HepG2 (cell line): Measurements from ENCODE around the gene VIT. TPM values are rescaled to one million over a fixed set of nuclear protein-coding genes. Genes with fewer than 3 reads are reported as not detected.

ENCODE experiments used
- ATF5 ChIP-seq: sonication (generic); formaldehyde crosslinking; IDR thresholded peaks from 2 replicates; pipeline ENCODE4 v1.4.0; 2020; ENCODE audit warnings: mild to moderate bottlenecking, low read depth, missing genetic modification reagents
- CREB1 ChIP-seq, 2 experiments: fragments of 450-650 bp in 1 of 2; IDR thresholded peaks; 2 replicates each; pipeline ENCODE4 v1.6.1; 2016 to 2017; ENCODE audit warnings: control low read depth in 1 of 2, mild to moderate bottlenecking in 1 of 2, missing compliant biosample characterization in 1 of 2, missing genetic modification characterization in 1 of 2
- GLMP ChIP-seq: sonication (generic); formaldehyde crosslinking; IDR thresholded peaks from 2 replicates; pipeline ENCODE4 v1.9.0; 2021; ENCODE audit warnings: missing genetic modification reagents, mild to moderate bottlenecking, borderline replicate concordance
- MAFF ChIP-seq: IDR thresholded peaks from 2 replicates; pipeline ENCODE4 v1.6.1; 2011; ENCODE audit warnings: low read depth, low read length, improper control_type of control experiment
- MAFK ChIP-seq, 2 experiments: IDR thresholded peaks in 1 of 2; conservative IDR thresholded peaks in 1 of 2; 2 replicates each; pipeline ENCODE4 v1.6.1; 2011; ENCODE audit warnings: improper control_type of control experiment in 2 of 2, low read length in 2 of 2
- MLXIP ChIP-seq: sonication (generic); formaldehyde crosslinking; IDR thresholded peaks from 2 replicates; pipeline ENCODE4 v1.9.0; 2021; ENCODE audit warnings: missing genetic modification reagents, borderline replicate concordance
- ZMAT3 ChIP-seq: sonication (generic); formaldehyde crosslinking; conservative IDR thresholded peaks from 2 replicates; pipeline ENCODE4 v1.7.0; 2021; ENCODE audit warnings: missing genetic modification reagents
- ZNF17 ChIP-seq: sonication (generic); formaldehyde crosslinking; IDR thresholded peaks from 2 replicates; pipeline ENCODE4 v1.5.0; 2020; ENCODE audit warnings: mild to moderate bottlenecking, missing genetic modification reagents
- ZNF414 ChIP-seq: sonication (generic); formaldehyde crosslinking; IDR thresholded peaks from 2 replicates; pipeline ENCODE4 v1.5.0; 2020; ENCODE audit warnings: missing genetic modification reagents
- ZNF83 ChIP-seq: sonication (generic); formaldehyde crosslinking; IDR thresholded peaks from 2 replicates; pipeline ENCODE4 v1.4.0; 2020; ENCODE audit warnings: missing genetic modification reagents, mild to moderate bottlenecking, borderline replicate concordance
- ZNF839 ChIP-seq: sonication (generic); formaldehyde crosslinking; IDR thresholded peaks from 2 replicates; pipeline ENCODE4 v1.4.0; 2020; ENCODE audit warnings: missing genetic modification reagents, mild to moderate bottlenecking, borderline replicate concordance
- ZSCAN5A ChIP-seq: sonication (generic); formaldehyde crosslinking; IDR thresholded peaks from 2 replicates; pipeline ENCODE4 v1.8.0; 2022; ENCODE audit warnings: mild to moderate bottlenecking, missing genetic modification reagents, borderline replicate concordance
- polyA plus RNA-seq, 8 experiments: library from polyadenylated mRNA; depleted of rRNA in 3 of 8; stranded (reverse) in 7 of 8; unstranded in 1 of 8; fragments of >200 nt; fragmentation: Illumina TruSeq in 4 of 8; extraction: Trizol in 4 of 8; gene quantifications; 2 replicates each; pipeline versions ENCODE4 v1.2.1 to v1.2.3, GENCODE V29; 2011 to 2016; ENCODE audit warnings: low read depth in 4 of 8, missing spikeins in 1 of 8, mixed read lengths in 1 of 8; ENCODE audit not compliant: insufficient read depth in 1 of 8
- total RNA-seq, 5 experiments: library from RNA; depleted of rRNA; stranded (reverse); fragments of >200 nt; fragmentation: Illumina TruSeq; extraction: Trizol; gene quantifications; 2 replicates each; pipeline ENCODE4 v1.2.3, GENCODE V29; 2016; ENCODE audit warnings: low read depth in 1 of 5

VIT gene
- total and polyA plus RNA-seq, 2 of the 13 experiments (the other 11 are each of a cell fraction or from before 2014, with no cell fraction given), result not detected

- no peak for TF ChIP-seq ZNF17
- TF ChIP-seq ZNF414 (CRISPR knock-in tag), result no peak
- TF ChIP-seq MLXIP, result no peak
- peak; percentile 42; the same call in 1 of the 2 replicates for TF ChIP-seq MAFF
- no peak for TF ChIP-seq ZNF839 (CRISPR knock-in tag)
- no peak for TF ChIP-seq GLMP (CRISPR knock-in tag)
- TF ChIP-seq MAFK (conservative IDR thresholded peaks at IDR 0.05 in 1 of 2, IDR thresholded peaks at IDR 0.05 in 1 of 2; ENCODE audit: low read length in 2 of 2), result peak; percentile 49 to 59
- peak; percentile 67 for TF ChIP-seq CREB1 (IDR thresholded peaks at IDR 0.05)
- TF ChIP-seq CREB1 (CRISPR knock-in tag; IDR thresholded peaks at IDR 0.05), result no peak
- TF ChIP-seq ATF5 (CRISPR knock-in tag), result no peak
- TF ChIP-seq ZMAT3 (CRISPR knock-in tag), result no peak
- no peak for TF ChIP-seq ZNF83 (CRISPR knock-in tag)
- no peak for TF ChIP-seq ZSCAN5A (CRISPR knock-in tag)
- TF ChIP-seq, all 625 proteins: peak for 3
Measured at GRCh38 chr2:36671731-36672130, 24.8 kb upstream of the VIT start (continued).
